OCI-LY7 (cell line): ENCODE measurements around the gene IFI30. TPM values are rescaled to one million over a fixed set of nuclear protein-coding genes. Genes with fewer than 3 reads are reported as not detected.

Experiments used
- Bru-seq: library from RNA; stranded (reverse); fragments of 400-500 nt; gene quantifications from one replicate; lab custom pipeline; 2021; lab: Mats Ljungman, UMichigan
- BruChase-seq, 2 experiments: library from RNA; stranded (reverse); fragments of 400-500 nt; gene quantifications; one replicate each; lab custom pipeline; 2021; lab: Mats Ljungman, UMichigan
- BruUV-seq: library from RNA; stranded (reverse); fragments of 400-500 nt; replicated peaks from 2 replicates; lab custom pipeline; 2021; lab: Mats Ljungman, UMichigan
- CTCF ChIA-PET: fragments of 300-600 bp; sonication (Branson Sonifier 250); formaldehyde crosslinking; loops from one replicate; lab custom pipeline; 2022; ENCODE audit warnings: antibody characterized with exemption; ENCODE audit not compliant: unreplicated experiment; lab: Charles Lee
- POLR2A ChIA-PET: fragments of 300-600 bp; sonication (Branson Sonifier 250); formaldehyde crosslinking; loops from one replicate; lab custom pipeline; 2022; ENCODE audit warnings: antibody characterized with exemption; lab: Charles Lee
- DNase-seq: peaks from one replicate; pipeline ENCODE4 v3.0.0-alpha.2; 2015; ENCODE audit warnings: low spot score
- H2AFZ ChIP-seq: fragments of 200-600 bp; sonication (generic), shearing (Covaris generic); 2 replicates; pipeline ENCODE4 v1.6.1; 2014; ENCODE audit warnings: mild to moderate bottlenecking, antibody characterized with exemption, low read length, moderate library complexity
- H3K27ac ChIP-seq: fragments of 200-600 bp; sonication (generic); 2 replicates; pipeline ENCODE4 v1.5.1; 2014; ENCODE audit warnings: mixed run types, low read depth, mild to moderate bottlenecking, moderate library complexity, low read length, inconsistent platforms; ENCODE audit not compliant: poor library complexity, severe bottlenecking
- H3K36me3 ChIP-seq: fragments of 200-600 bp; sonication (generic); 2 replicates; pipeline ENCODE4 v1.6.1; 2014; ENCODE audit warnings: mild to moderate bottlenecking, antibody characterized with exemption, low read length, moderate library complexity, mixed read lengths; ENCODE audit not compliant: insufficient read depth
- H3K4me1 ChIP-seq: fragments of 200-600 bp; sonication (generic); 2 replicates; pipeline ENCODE4 v1.5.1; 2014; ENCODE audit warnings: mild to moderate bottlenecking, low read length; ENCODE audit not compliant: insufficient read depth, poor library complexity, severe bottlenecking
- H3K4me2 ChIP-seq: fragments of 200-600 bp; sonication (generic); 2 replicates; pipeline ENCODE4 v1.6.1; 2014; ENCODE audit warnings: mild to moderate bottlenecking, low read length
- H3K4me3 ChIP-seq: fragments of 200-600 bp; sonication (generic); 2 replicates; pipeline ENCODE4 v1.5.1; 2014; ENCODE audit warnings: mild to moderate bottlenecking, low read depth, low read length; ENCODE audit not compliant: poor library complexity, severe bottlenecking
- H3K79me2 ChIP-seq: fragments of 200-600 bp; sonication (generic); 2 replicates; pipeline ENCODE4 v1.6.1; 2016; ENCODE audit warnings: low read depth, mild to moderate bottlenecking, low read length, moderate library complexity, mixed read lengths; ENCODE audit not compliant: insufficient read depth
- H3K9me2 ChIP-seq: fragments of 200-600 bp; sonication (generic); 2 replicates; pipeline ENCODE4 v1.6.1; 2016; ENCODE audit warnings: mild to moderate bottlenecking, low read length, mixed read lengths; ENCODE audit not compliant: insufficient read depth
- H3K9me3 ChIP-seq: fragments of 200-600 bp; sonication (generic); 2 replicates; pipeline ENCODE4 v1.6.1; 2014; ENCODE audit warnings: mild to moderate bottlenecking, mixed run types, low read length, mixed read lengths
- H4K20me1 ChIP-seq: fragments of 200-600 bp; sonication (generic); 2 replicates; pipeline ENCODE4 v1.6.1; 2014; ENCODE audit warnings: mild to moderate bottlenecking, antibody characterized with exemption, low read length, moderate library complexity, mixed read lengths; ENCODE audit not compliant: insufficient read depth
- EZH2phosphoT487 ChIP-seq: fragments of 200-600 bp; sonication (generic); IDR thresholded peaks from 2 replicates; pipeline ENCODE4 v1.6.1; 2018; ENCODE audit warnings: low read depth, borderline replicate concordance, mild to moderate bottlenecking, mixed run types, antibody characterized with exemption, low read length, moderate library complexity, mixed read lengths
- intact Hi-C: fragments of 100-400 bp; cut with micrococcal nuclease; formaldehyde crosslinking; loops from one replicate; pipeline ENCODE4 v1.10.0; 2022; ENCODE audit not compliant: unreplicated experiment
- long read RNA-seq: library from polyadenylated mRNA; stranded (forward); transcript quantifications from one replicate; pipeline ENCODE4 v2.0.0, GENCODE V29; 2022
- total RNA-seq, 2 experiments: library from RNA; depleted of rRNA in 1 of 2; stranded (reverse); fragments of >200 nt in 1 of 2; shearing (Covaris generic) in 1 of 2; gene quantifications; 2 replicates each; pipeline ENCODE4 v1.2.3, GENCODE V29; 2014 to 2022
- TF ChIP-seq, protein P1 (sequence below): fragments of 200-600 bp; sonication (generic); conservative IDR thresholded peaks from 2 replicates; pipeline ENCODE4 v1.5.1; 2014; ENCODE audit warnings: mild to moderate bottlenecking, antibody characterized with exemption, low read length, moderate library complexity, mixed read lengths

The IFI30 gene
- total RNA-seq (2014; rRNA removed; shearing (Covaris generic)) (141 and 195 TPM in 2 replicates), total RNA-seq (2022) (117 and 170 TPM in 2 replicates), Bru-seq, nascent RNA (not detected), BruChase-seq, experiment 1, labeled RNA remaining after a 6-hour chase (percentile 30 among the genes with signal in this experiment), BruChase-seq, experiment 2, labeled RNA remaining after a 2-hour chase (percentile 27 among the genes with signal in this experiment)
- long read RNA-seq, transcript IFI30-201 (7 exons, 1,134 nt) = major isoform, 99 of 99 reads
- long read RNA-seq, partial matches to known transcripts = 0 of 99 reads
- long read RNA-seq, other reads (novel, unspliced or antisense) = 0 of 99 reads

DNA sequence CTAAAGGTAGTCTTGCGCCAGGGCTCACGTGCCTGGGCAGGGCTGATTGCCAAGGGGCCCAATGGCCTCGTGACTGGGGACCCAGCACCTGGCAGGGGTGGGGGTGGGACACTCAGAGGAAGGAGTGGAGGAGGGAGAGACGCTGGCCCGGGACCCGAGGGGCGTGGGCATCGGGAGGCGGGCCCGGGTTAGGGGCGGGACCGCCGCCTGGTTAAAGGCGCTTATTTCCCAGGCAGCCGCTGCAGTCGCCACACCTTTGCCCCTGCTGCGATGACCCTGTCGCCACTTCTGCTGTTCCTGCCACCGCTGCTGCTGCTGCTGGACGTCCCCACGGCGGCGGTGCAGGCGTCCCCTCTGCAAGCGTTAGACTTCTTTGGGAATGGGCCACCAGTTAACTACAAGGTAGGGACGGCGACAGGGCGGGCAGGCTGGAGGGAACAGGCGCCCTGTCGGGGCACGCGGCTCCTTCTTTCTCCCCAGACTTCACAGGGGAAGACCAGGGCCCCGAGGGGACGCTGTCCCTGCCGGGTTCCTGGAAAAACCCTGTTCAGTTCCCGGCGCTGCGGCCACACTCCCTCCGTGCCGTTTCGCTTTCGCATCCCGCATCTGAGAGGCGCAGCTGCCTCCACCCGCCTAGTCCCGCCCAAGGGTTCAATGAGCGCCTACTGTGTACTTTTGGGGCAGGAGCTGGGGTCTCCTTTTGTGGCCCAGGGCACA is at the start of gene IFI30:
TSS of gene IFI30 (plus strand) at position 242 of the 717 bp plus-strand sequence. CDS start at position 271, 29 bp downstream.
- DNase-seq = peak; percentile 90
- peak within 1 kb of the TSS; percentile 93 for H3K27ac ChIP-seq
- peaks cover 24% of the 10 kb centered on the region for H3K79me2 ChIP-seq
- peak within 1 kb of the TSS; percentile 100 for H3K4me2 ChIP-seq
- CTCF ChIA-PET = no interaction called here
- POLR2A ChIA-PET = interaction anchor here (1.0 kb wide), 1 partner anchor 9 kb away, joined by 4 read pairs; no protein-coding TSS in a partner anchor
- BruUV-seq = no TSS peak
- peak within 1 kb of the TSS; percentile 88 for H3K4me3 ChIP-seq
- peaks cover 6% of the 10 kb centered on the region; the same call in 1 of the 2 replicates for H4K20me1 ChIP-seq
- H3K36me3 ChIP-seq = peaks cover 36% of the 10 kb centered on the region
- TF ChIP-seq, protein P1, sequence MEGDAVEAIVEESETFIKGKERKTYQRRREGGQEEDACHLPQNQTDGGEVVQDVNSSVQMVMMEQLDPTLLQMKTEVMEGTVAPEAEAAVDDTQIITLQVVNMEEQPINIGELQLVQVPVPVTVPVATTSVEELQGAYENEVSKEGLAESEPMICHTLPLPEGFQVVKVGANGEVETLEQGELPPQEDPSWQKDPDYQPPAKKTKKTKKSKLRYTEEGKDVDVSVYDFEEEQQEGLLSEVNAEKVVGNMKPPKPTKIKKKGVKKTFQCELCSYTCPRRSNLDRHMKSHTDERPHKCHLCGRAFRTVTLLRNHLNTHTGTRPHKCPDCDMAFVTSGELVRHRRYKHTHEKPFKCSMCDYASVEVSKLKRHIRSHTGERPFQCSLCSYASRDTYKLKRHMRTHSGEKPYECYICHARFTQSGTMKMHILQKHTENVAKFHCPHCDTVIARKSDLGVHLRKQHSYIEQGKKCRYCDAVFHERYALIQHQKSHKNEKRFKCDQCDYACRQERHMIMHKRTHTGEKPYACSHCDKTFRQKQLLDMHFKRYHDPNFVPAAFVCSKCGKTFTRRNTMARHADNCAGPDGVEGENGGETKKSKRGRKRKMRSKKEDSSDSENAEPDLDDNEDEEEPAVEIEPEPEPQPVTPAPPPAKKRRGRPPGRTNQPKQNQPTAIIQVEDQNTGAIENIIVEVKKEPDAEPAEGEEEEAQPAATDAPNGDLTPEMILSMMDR = no peak
- peaks cover 63% of the 10 kb centered on the region for H3K4me1 ChIP-seq
- no peaks in the 10 kb centered on the region for H3K9me2 ChIP-seq
- H2AFZ ChIP-seq = peak within 1 kb of the TSS; percentile 30; the same call in 1 of the 2 replicates
- intact Hi-C loops = no loop called here
- H3K9me3 ChIP-seq = no peaks in the 10 kb centered on the region

GRCh38 chr19:18123819-18124218 is 49.8 kb upstream of the IFI30 start:
- Histone ChIP-seq H3K9me2 (no peaks in the 10 kb centered on the region), H3K9me3 (no peaks in the 10 kb centered on the region), H3K4me1 (peaks cover 16% of the 10 kb centered on the region), H3K79me2 (peaks cover 17% of the 10 kb centered on the region; the same call in 1 of the 2 replicates), H3K27ac (no peak overlapping the region), H2AFZ (no peak overlapping the region), H3K36me3 (peaks cover 77% of the 10 kb centered on the region), H3K4me2 (no peak overlapping the region), H4K20me1 (no peaks in the 10 kb centered on the region), H3K4me3 (no peak overlapping the region)
- TF ChIP-seq EZH2phosphoT487 = no peak
- TF ChIP-seq, protein P1 = no peak
- ChIA-PET POLR2A (no interaction called here), CTCF (no interaction called here)
- intact Hi-C loops = no loop called here
- no TSS peak for BruUV-seq
- DNase-seq = no peak
